ENCODE data around the gene FGF3. TPM values are rescaled to one million over a fixed set of nuclear protein-coding genes. Genes with fewer than 3 reads are reported as not detected.
A peak's percentile ranks its signal among the peaks of the same experiment; 100 is the strongest.

Gene FGF3
- polyA plus RNA-seq, 1 of the 3 experiments (the other 2 are of a cell fraction), result not detected

GRCh38 chr11:69868006-69868810 is 49.0 kb upstream of the FGF3 start:
- Histone ChIP-seq H3K4me1 (ENCODE audit: control insufficient read depth in 1 of 2, insufficient read depth in 2 of 2, low read depth in 1 of 2, low read length in 1 of 2) (no peaks in the 10 kb centered on the region; a peak in 1 of 4 replicates), H3K4me2 (no peak overlapping the region), H4K20me1 (ENCODE audit: insufficient read depth) (no peaks in the 10 kb centered on the region), H3K9me2 (no peaks in the 10 kb centered on the region), H3K9ac (no peak overlapping the region), H3K79me2 (ENCODE audit: insufficient read depth) (no peaks in the 10 kb centered on the region), H3K4me3 (ENCODE audit: low read depth in 2 of 2, low read length in 1 of 2) (no peak overlapping the region), H3K27ac (ENCODE audit: low read depth in 2 of 2, low read length in 1 of 2) (no peak overlapping the region), H3K9me3 (no peaks in the 10 kb centered on the region), H3K36me3 (replicated peaks in 1 of 2; ENCODE audit: control insufficient read depth in 1 of 2, insufficient read depth in 2 of 2, low read length in 1 of 2) (no peaks in the 10 kb centered on the region), H3K27me3 (ENCODE audit: insufficient read depth) (no peaks in the 10 kb centered on the region), H3F3A (replicated peaks; ENCODE audit: insufficient read depth) (no peaks in the 10 kb centered on the region), H2AFZ (ENCODE audit: low read depth) (no peak overlapping the region)
- ChIA-PET POLR2A (no interaction called here), CTCF (interaction anchor here (1.0 to 1.4 kb wide), 3 partner anchors 14 to 328 kb away, joined by 3 read pairs; no protein-coding TSS in a partner anchor)
- 78% methylated on average over 11 of the region's 41 CpGs for WGBS (ENCODE audit: low lambda C conversion rate)
- no peak for TF ChIP-seq SIN3A (IDR thresholded peaks at IDR 0.05; ENCODE audit: borderline replicate concordance, low read depth, low read length)
- TF ChIP-seq EZH2phosphoT487 (IDR thresholded peaks at IDR 0.05; ENCODE audit: borderline replicate concordance, low read depth), result no peak
- TF ChIP-seq MEF2A (IDR thresholded peaks at IDR 0.05; ENCODE audit: borderline replicate concordance, low read depth), result no peak
- TF ChIP-seq FOXM1 (IDR thresholded peaks at IDR 0.05; ENCODE audit: low read depth), result no peak
- DNase-seq, result peak; percentile 16

GRCh38 chr11:69867076-69868005 is 48.1 kb upstream of the FGF3 start:
- ChIA-PET CTCF (interaction anchor here (1.0 to 2.1 kb wide), 5 partner anchors 20 to 329 kb away, joined by 3 to 8 read pairs (median 3); no protein-coding TSS in a partner anchor), POLR2A (no interaction called here)
- Histone ChIP-seq H3K27ac (ENCODE audit: low read depth in 2 of 2, low read length in 1 of 2) (no peak overlapping the region), H3K9me2 (no peaks in the 10 kb centered on the region), H3K4me2 (no peak overlapping the region), H4K20me1 (ENCODE audit: insufficient read depth) (no peaks in the 10 kb centered on the region), H3K79me2 (ENCODE audit: insufficient read depth) (no peaks in the 10 kb centered on the region), H2AFZ (ENCODE audit: low read depth) (no peak overlapping the region), H3F3A (replicated peaks; ENCODE audit: insufficient read depth) (no peaks in the 10 kb centered on the region), H3K27me3 (ENCODE audit: insufficient read depth) (no peaks in the 10 kb centered on the region), H3K4me1 (ENCODE audit: control insufficient read depth in 1 of 2, insufficient read depth in 2 of 2, low read depth in 1 of 2, low read length in 1 of 2) (no peaks in the 10 kb centered on the region; a peak in 1 of 4 replicates), H3K4me3 (ENCODE audit: low read depth in 2 of 2, low read length in 1 of 2) (no peak overlapping the region), H3K36me3 (replicated peaks in 1 of 2; ENCODE audit: control insufficient read depth in 1 of 2, insufficient read depth in 2 of 2, low read length in 1 of 2) (no peaks in the 10 kb centered on the region), H3K9ac (no peak overlapping the region), H3K9me3 (no peaks in the 10 kb centered on the region)
- peak; percentile 33 for DNase-seq
- TF ChIP-seq EP300 (IDR thresholded peaks at IDR 0.05; ENCODE audit: borderline replicate concordance in 1 of 2, low read depth in 1 of 2, low read length in 1 of 2) (no peak), TAF1 (IDR thresholded peaks at IDR 0.05; ENCODE audit: borderline replicate concordance, low read depth, low read length) (no peak), REST (IDR thresholded peaks at IDR 0.05; ENCODE audit: low read depth, low read length) (no peak), TCF12 (IDR thresholded peaks at IDR 0.05) (no peak), RAD21 (IDR thresholded peaks at IDR 0.05; ENCODE audit: low read length) (no peak), FOXJ3 (CRISPR knock-in tag; IDR thresholded peaks at IDR 0.05) (no peak), ZBTB33 (IDR thresholded peaks at IDR 0.05; ENCODE audit: borderline replicate concordance, low read depth) (no peak), FOSL2 (IDR thresholded peaks at IDR 0.05; ENCODE audit: borderline replicate concordance, low read depth) (no peak), POLR2AphosphoS5 (IDR thresholded peaks at IDR 0.05; ENCODE audit: low read depth, low read length) (no peak), NFIC (IDR thresholded peaks at IDR 0.05; ENCODE audit: borderline replicate concordance) (no peak), GABPA (IDR thresholded peaks at IDR 0.05; ENCODE audit: low read depth) (no peak), ELF1 (IDR thresholded peaks at IDR 0.05) (no peak), SIN3A (IDR thresholded peaks at IDR 0.05; ENCODE audit: borderline replicate concordance, low read depth, low read length) (no peak), MXI1 (IDR thresholded peaks at IDR 0.05; ENCODE audit: low read depth, low read length) (no peak), EZH2phosphoT487 (IDR thresholded peaks at IDR 0.05; ENCODE audit: borderline replicate concordance, low read depth) (no peak), USF2 (IDR thresholded peaks at IDR 0.05; ENCODE audit: borderline replicate concordance, low read depth, low read length) (no peak), MEF2A (IDR thresholded peaks at IDR 0.05; ENCODE audit: borderline replicate concordance, low read depth) (no peak)
- WGBS (ENCODE audit: low lambda C conversion rate), result 82% methylated on average over 20 of the region's 30 CpGs
